Measurements from ENCODE around the gene ACSBG1.

Gene ACSBG1

GRCh38 chr15:78201281-78202190 is 32.8 kb downstream of the ACSBG1 start:
- no peak for DNase-seq

DNA sequence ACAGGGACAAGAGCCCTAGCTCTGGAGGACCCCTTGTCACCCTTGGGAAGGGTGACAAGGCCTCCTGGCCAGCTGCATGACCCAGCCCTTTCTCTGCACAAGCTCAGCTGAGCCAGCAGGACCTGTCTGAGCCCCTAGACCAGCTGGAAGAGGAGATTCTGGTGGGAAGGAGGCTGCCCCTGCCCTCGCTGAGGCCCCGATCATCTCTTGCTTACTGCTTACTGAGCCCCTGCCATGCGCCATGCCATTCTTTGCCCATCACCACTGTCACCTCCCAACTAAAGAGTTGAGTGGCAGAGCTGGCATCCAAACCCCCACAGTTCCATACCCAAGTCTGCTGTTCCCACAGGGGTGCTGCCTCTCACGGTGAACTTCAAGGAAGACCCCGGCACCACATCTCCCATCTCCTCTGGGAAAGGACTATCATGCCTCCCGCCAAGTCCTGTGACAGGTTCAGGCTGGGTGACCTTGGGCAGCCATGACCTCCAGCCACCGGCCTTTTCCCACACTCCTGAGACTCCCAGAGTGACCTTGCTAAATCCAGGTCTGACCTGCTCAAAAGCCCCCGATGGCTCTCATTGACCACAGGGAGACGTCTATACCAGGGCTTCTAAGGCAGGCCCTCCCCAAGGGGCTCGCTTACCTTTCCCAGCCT is 34.0 kb downstream of the ACSBG1 start:
- DNase-seq = no peak

GRCh38 chr15:78197632-78198031 is 36.7 kb downstream of the ACSBG1 start:
- DNase-seq = no peak

DNA sequence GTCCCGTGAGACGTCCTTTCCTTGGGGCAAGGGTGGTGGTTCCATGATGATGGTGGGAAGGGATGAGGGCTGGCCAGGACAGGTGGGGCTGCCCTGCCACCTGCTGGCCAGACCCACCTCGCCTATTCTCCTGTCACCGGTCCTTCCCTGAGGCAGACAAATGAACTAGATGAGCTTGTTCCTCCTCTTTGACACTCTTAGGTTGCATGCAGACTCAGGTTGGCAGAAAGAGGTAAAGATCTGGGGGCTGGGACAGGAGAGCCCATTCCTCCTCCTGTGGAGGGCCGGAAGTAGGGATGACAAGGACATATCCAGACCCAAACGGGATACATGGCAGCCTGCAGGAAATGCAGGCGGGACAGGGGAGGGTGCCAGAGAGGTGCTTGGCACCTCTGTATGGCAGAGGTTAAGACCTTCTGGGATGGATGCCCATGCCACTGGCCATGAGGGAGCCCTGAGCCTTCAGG is 38.6 kb downstream of the ACSBG1 start:
- DNase-seq = peak; percentile 47

- peak; percentile 32 for DNase-seq
Measured at GRCh38 chr15:78194568-78194925, 39.8 kb downstream of the ACSBG1 start.

- DNase-seq = peak; percentile 26
Measured at GRCh38 chr15:78193731-78194567, 40.4 kb downstream of the ACSBG1 start.

DNA sequence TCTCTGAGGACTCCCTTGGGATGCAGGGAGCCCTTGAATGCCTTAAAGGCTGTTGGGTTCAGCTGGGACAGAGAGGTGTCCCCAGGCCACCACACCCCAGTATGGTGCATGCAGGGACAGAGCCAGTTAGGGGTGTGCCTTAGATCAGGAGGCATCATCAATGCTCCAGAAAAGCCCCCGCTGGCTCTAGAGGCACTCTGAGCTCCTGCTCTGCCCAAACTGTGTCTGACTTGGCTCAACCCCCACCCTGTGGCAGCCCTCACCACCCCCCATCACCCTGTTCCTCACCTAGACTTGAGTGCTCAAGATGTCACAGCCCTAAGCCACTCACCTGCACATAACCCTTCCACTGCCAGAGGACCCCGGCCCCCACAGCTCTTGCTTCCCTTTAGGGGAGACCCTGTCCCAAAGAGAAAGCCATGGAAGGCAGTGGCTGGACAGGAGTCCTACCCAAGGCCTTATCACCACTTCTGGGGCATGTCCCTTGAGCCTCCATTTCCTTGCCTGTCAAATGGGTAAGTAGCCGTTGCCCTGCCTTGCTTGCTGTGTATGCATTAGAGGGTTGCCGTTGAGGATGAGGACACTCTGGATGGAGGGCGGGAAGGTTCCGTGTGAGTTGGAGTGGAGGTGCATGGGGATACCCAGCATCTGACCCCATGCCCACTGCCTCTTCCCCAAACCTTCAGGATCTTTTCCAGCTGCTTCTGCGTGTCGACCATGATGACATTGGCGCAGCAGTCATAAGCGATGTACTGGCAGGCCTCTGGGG is 41.4 kb downstream of the ACSBG1 start:
- DNase-seq = no peak

DNA sequence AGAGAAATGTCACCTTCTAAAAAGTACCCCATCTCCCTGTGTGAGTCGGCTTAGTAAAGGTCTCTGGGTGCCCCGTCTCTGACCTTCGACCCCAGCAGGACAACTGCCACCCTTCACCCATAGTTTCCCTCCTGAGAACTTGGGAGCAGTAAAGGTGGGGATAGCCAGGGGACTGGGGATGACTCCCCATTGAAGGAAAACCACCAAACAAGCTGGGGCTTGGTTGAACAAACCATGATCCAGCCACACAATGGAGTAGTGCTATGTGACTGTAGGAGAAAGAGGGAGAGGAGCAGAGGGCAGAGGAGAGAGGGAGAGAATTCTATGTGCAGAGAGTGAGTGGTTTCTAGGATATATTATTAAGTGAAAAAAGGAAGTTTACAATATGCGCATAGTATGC is 51.5 kb downstream of the ACSBG1 start:
- DNase-seq = no peak

GRCh38 chr15:78182336-78182700 is 52.0 kb downstream of the ACSBG1 start:
- DNase-seq = no peak

DNA sequence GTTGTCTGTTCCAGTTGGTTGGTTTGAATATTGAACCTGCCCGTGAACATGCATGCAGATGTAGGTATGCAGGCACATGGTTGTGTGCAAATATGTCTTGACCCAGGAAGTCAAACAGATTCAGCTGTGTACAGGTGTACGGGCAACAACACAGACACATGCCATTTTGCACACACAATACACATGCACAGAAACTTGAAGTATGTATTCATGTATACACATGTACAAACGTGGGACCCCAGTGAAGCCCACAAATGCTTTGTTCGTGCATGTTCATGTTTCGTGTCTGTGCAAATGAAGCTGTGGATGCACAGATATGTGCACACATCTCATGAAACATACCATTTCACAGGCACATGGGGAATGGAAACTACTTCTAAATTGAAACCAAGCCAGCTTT is 54.5 kb downstream of the ACSBG1 start:
- no peak for DNase-seq

DNA sequence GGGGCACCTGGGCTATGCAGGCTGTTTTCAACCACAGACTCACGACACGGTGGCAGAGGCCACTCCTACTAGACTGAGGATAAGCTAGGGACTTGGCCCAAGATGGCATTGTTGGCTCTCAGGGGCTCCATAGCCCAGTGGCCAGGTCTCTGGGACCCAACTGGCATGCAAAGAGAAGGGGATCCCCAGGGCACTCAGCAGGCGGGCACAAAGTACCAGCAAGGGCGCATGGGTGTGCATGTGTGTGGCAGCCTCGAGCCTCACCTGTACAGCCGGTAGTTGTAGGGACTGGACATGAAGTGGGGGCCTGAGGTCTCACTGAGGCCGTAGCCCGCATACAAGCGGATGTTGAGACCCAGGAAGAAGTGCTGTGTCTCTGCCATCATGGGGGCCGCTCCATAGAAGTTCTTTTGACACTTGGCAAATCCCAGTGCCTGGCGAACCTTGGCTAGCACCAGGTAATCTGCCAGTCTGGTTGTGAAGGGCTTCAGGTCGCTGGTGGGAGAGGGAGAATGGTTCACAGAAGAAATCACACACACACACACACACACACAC is 55.0 kb downstream of the ACSBG1 start:
- no peak for DNase-seq

DNA sequence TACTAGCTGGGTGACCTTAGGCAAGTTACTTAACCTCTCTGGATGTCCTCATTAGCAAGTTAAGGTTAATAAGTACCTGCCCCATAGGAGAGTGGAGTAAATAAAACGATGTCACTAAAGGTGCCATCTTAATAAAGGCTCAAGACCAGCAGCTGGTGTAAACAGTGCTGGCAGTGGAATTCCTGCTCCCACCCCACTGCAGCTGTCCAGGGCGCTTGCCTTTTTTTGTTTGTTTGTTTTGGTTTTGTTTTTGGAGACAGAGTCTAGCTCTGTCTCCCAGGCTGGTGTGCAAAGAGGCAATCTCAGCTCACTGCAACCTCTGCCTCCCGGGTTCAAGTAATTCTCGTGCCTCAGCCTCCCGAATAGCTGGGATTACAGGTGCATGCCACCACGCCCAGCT is 56.3 kb downstream of the ACSBG1 start:
- no peak for DNase-seq

DNA sequence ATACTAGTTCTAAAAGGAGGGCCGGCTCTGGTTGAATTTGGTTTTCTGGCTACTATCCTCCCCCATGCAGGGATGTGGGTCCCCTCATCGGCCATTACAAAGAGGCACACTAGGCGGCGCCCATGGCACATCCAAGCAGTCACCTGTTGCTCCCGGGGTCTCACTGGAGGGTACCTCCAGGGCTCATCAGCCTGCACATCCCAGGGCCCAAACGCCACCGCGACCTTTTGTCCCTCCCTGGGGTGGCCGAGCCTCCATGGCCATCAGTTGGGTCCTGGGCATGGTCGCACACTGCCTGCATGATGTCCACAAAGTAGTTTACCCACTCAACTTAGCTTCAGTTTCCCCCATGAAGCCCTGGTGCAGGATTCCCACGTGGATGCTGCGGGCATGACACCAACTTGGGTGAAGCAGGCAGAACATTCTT is 56.9 kb downstream of the ACSBG1 start:
- no peak for DNase-seq

GRCh38 chr15:78175330-78175729 is 59.0 kb downstream of the ACSBG1 start:
- DNase-seq = no peak

DNA sequence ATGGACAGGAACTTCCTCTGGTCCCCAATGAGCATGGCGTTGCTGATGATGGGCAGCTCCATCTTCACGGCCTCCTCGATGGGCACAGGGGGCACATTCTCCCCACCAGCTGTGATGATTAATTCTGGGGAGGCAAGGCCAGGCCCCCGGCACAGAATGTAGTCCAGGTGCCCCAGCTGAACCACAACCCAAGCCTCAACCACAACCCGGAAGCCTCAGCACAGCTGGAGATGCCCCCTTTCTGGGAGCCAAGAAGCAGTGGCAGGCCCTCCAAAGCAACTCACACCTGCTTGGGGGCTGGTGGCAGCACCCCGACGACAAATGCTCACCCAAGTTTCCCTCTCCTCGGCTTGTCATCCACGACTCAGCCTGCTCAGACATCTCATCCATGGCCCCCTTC is 60.0 kb downstream of the ACSBG1 start:
- DNase-seq = no peak

DNA sequence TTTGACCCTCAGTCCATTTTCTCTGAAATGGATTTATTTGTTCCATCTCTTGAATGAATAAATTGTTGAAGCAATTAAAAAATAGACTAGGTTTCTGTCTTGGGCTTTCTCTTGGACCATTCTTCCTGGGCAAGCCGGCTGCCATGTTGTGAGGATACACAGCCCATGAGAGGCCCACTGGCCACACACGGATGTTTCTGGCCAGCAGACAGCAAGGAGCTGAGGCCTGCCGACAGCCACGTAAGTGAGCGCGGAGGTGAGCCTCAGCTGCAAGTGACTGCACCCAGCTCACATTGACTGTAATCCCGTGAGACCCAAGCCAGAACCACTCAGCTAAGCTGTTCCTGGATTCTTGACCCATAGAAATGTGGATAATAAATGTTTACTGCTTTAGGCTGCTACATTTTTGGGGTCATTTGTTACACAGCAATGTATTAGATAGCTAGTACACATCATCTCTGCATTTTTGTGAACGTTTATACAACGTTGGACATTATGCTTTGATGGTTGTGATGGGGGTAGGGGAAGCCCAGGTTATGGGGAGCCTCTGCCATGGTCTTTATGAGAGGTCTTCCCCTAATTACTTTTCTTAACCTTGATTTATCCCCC is 62.4 kb downstream of the ACSBG1 start:
- DNase-seq = no peak

GRCh38 chr15:78170848-78171773 is 63.3 kb downstream of the ACSBG1 start:
- DNase-seq = no peak

GRCh38 chr15:78168608-78169007 is 65.8 kb downstream of the ACSBG1 start:
- DNase-seq = no peak

DNA sequence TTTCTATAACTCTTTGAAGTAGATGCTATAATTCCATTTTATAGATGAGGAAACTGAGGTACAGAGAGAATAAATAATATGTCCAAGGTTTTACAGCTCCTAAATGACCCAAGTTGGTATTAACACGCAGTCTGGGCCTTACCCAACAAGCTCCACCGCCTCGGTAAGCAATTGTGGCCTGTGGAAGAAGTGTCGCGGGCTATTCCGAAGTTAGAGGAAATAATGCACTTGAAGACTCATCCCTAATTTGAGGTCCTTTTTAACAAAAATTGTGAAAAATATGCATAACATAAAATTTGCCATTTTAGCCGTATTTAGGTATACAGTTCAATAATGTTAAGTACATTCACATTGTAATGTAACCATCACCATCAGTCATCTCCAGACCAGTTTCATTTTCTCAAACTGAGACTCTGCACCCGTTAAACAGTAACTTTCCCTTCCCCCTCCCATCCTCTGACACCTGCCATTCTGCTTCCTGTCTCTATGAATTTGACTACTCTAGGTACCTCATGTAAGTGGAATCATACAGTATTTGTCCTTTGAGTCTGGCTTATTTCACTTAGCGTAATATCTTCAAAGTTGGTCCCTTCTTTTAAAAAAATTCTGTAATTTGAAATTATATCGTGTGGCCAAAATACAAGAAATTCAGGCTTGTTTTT is 67.0 kb downstream of the ACSBG1 start:
- no peak for DNase-seq

- DNase-seq = no peak
Measured at GRCh38 chr15:78164010-78164409, 70.4 kb downstream of the ACSBG1 start.

Measured in right forelimb (tissue), 1 donor.